ENCODE results near the gene ACACB.

ACACB gene

GRCh38 chr12:109236257-109236656 is 119.9 kb downstream of the ACACB start:
- DNase-seq = no peak
- TF ChIP-seq CTCF (IDR thresholded peaks at IDR 0.05) = no peak
- no peaks in the 10 kb centered on the region for H3K9me3 ChIP-seq
- no peak overlapping the region for H3K4me3 ChIP-seq
- intact Hi-C loops (cut with DNase I; ENCODE audit: low total_unique reads) = no loop called here
- H3K4me1 ChIP-seq = no peaks in the 10 kb centered on the region
- peaks cover 65 to 94% (median 87%) of the 10 kb centered on the region in 3 donors for H3K36me3 ChIP-seq
- no peak overlapping the region for H3K27ac ChIP-seq
- no peaks in the 10 kb centered on the region for H3K27me3 ChIP-seq

GRCh38 chr12:109239179-109239578 is 122.8 kb downstream of the ACACB start:
- DNase-seq = no peak
- Histone ChIP-seq H3K9me3 (no peaks in the 10 kb centered on the region), H3K36me3 (peaks cover 75 to 92% (median 87%) of the 10 kb centered on the region in 3 donors), H3K27me3 (no peaks in the 10 kb centered on the region), H3K27ac (no peak overlapping the region), H3K4me1 (no peaks in the 10 kb centered on the region), H3K4me3 (no peak overlapping the region)
- no peak for TF ChIP-seq CTCF (IDR thresholded peaks at IDR 0.05)
- intact Hi-C loops (cut with DNase I; ENCODE audit: low total_unique reads) = no loop called here

DNA sequence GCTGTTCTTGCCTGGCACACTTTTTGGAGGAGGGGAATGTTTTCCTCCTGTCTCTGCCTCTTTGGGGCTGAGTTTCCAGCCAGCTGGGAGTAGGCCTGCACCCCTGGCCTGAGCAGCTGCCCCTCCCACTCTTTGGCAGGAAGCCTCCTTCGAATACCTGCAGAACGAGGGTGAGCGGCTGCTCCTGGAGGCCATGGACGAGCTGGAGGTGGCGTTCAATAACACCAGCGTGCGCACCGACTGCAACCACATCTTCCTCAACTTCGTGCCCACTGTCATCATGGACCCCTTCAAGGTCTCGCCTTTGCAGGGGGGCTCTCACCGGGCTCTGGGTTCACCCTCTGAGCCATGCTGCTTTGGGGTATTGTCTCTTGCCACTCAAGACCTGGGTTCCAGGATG is 123.3 kb downstream of the ACACB start:
- Histone ChIP-seq H3K27ac (no peak overlapping the region), H3K27me3 (no peaks in the 10 kb centered on the region), H3K9me3 (no peaks in the 10 kb centered on the region), H3K4me1 (no peaks in the 10 kb centered on the region), H3K4me3 (no peak overlapping the region), H3K36me3 (peaks cover 77 to 92% (median 87%) of the 10 kb centered on the region in 3 donors)
- no peak for TF ChIP-seq CTCF (IDR thresholded peaks at IDR 0.05)
- no peak for DNase-seq
- intact Hi-C loops (cut with DNase I; ENCODE audit: low total_unique reads) = no loop called here

DNA sequence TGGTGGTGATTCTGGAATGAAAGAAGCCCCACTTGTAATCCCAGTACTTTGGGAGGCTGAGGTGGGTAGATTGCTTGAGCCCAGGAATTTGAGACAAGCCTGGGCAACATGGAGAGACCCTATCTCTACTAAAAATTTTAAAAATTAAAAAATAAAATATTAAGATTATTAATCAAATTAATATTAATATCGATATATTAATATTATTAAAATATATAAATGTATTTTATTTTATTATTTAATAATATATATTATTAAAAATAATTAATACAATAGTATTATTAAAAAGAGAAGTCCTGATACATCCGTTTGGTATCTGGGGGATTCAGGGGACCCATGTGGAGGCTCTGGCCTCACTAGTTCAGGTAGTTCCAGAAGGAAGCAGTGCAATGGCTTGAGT is 124.0 kb downstream of the ACACB start:
- Histone ChIP-seq H3K27ac (no peak overlapping the region), H3K4me1 (no peaks in the 10 kb centered on the region), H3K4me3 (no peak overlapping the region), H3K27me3 (no peaks in the 10 kb centered on the region), H3K36me3 (peaks cover 78 to 92% (median 89%) of the 10 kb centered on the region in 3 donors), H3K9me3 (no peaks in the 10 kb centered on the region)
- TF ChIP-seq CTCF (IDR thresholded peaks at IDR 0.05) = no peak
- no peak for DNase-seq
- intact Hi-C loops (cut with DNase I; ENCODE audit: low total_unique reads) = no loop called here

- H3K9me3 ChIP-seq = no peaks in the 10 kb centered on the region
- H3K4me3 ChIP-seq = no peak overlapping the region
- intact Hi-C loops (cut with DNase I; ENCODE audit: low total_unique reads) = no loop called here
- DNase-seq = peak in 1 of 2 donors; percentile 10
- no peaks in the 10 kb centered on the region for H3K4me1 ChIP-seq
- no peak for TF ChIP-seq CTCF (IDR thresholded peaks at IDR 0.05)
- no peaks in the 10 kb centered on the region for H3K27me3 ChIP-seq
- H3K27ac ChIP-seq = no peak overlapping the region
- H3K36me3 ChIP-seq = peaks cover 78 to 92% (median 89%) of the 10 kb centered on the region in 3 donors
Observed at GRCh38 chr12:109241936-109242335, 125.5 kb downstream of the ACACB start.

DNA sequence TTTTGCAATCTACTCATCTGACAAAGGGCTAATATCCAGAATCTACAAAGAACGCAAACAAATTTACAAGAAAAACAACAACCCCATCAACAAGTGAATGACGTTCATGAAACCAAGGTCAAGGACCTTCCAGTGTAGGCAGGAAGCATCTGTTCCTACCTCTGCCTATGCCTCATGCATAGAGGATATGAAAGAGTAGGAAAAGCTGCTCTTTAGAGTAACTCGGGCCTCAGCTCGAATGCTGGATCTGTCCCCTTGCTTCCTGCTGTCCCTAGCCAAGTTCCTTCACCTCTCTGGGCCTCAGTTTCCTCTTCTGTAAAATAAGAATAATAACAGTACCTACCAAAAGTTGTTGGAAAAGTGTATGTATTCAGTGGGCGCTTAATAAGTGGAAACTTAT is 127.7 kb downstream of the ACACB start:
- intact Hi-C loops (cut with DNase I; ENCODE audit: low total_unique reads) = no loop called here
- H3K27ac ChIP-seq = no peak overlapping the region
- H3K4me3 ChIP-seq = no peak overlapping the region
- peaks cover 77 to 93% (median 91%) of the 10 kb centered on the region in 3 donors for H3K36me3 ChIP-seq
- DNase-seq = no peak
- no peaks in the 10 kb centered on the region for H3K4me1 ChIP-seq
- H3K27me3 ChIP-seq = no peaks in the 10 kb centered on the region
- no peaks in the 10 kb centered on the region for H3K9me3 ChIP-seq
- no peak for TF ChIP-seq CTCF (IDR thresholded peaks at IDR 0.05)
